GM10847 (cell line): ENCODE data around the gene COL1A2.

Source experiments
- POLR2A ChIP-seq: IDR thresholded peaks from 2 replicates; pipeline ENCODE4 v1.6.1; 2011; ENCODE audit not compliant: insufficient read length; ENCODE audit errors: extremely low read depth

COL1A2 gene

GRCh38 chr7:94472608-94473007 is 77.9 kb downstream of the COL1A2 start:
- TF ChIP-seq POLR2A: no peak

GRCh38 chr7:94476251-94476840 is 81.7 kb downstream of the COL1A2 start:
- no peak for TF ChIP-seq POLR2A

GRCh38 chr7:94477878-94478277 is 83.2 kb downstream of the COL1A2 start:
- TF ChIP-seq POLR2A: no peak

GRCh38 chr7:94478648-94479214 is 84.0 kb downstream of the COL1A2 start:
- TF ChIP-seq POLR2A: no peak
